Fibroblast of upper back skin (primary cell): ENCODE measurements around the gene ITGAV.

ENCODE experiments used
- DNase-seq: peaks from one replicate; pipeline ENCODE4 v3.0.0-alpha.2; 2013

Gene ITGAV

GRCh38 chr2:186575856-186576255 is 14.0 kb upstream of the ITGAV start:
- peak; percentile 33 for DNase-seq

GRCh38 chr2:186576614-186577013 is 13.2 kb upstream of the ITGAV start:
- DNase-seq, result peak; percentile 82

GRCh38 chr2:186582698-186583097 is 7.2 kb upstream of the ITGAV start:
- DNase-seq, result no peak

- DNase-seq, result no peak
Observed at GRCh38 chr2:186584053-186584452, 5.8 kb upstream of the ITGAV start.

GRCh38 chr2:186588421-186588820 is 1.4 kb upstream of the ITGAV start:
- DNase-seq, result no peak

GRCh38 chr2:186588940-186589611 is 780 bp upstream of the ITGAV start:
- no peak for DNase-seq

GRCh38 chr2:186590350-186590758 is 498 bp downstream of the ITGAV start:
- peak; percentile 35 for DNase-seq

- peak; percentile 32 for DNase-seq
Observed at GRCh38 chr2:186590759-186591505, 1.1 kb downstream of the ITGAV start.

- DNase-seq, result no peak
Observed at GRCh38 chr2:186591506-186591890, 1.6 kb downstream of the ITGAV start.

- no peak for DNase-seq
Observed at GRCh38 chr2:186592137-186592875, 2.5 kb downstream of the ITGAV start.

- DNase-seq, result no peak
Observed at GRCh38 chr2:186593523-186593922, 3.7 kb downstream of the ITGAV start.

GRCh38 chr2:186594001-186594722 is 4.3 kb downstream of the ITGAV start:
- no peak for DNase-seq

GRCh38 chr2:186595219-186595618 is 5.4 kb downstream of the ITGAV start:
- DNase-seq, result peak; percentile 39

- DNase-seq, result no peak
Observed at GRCh38 chr2:186599186-186599778, 9.4 kb downstream of the ITGAV start.

- peak; percentile 72 for DNase-seq
Observed at GRCh38 chr2:186603286-186603685, 13.4 kb downstream of the ITGAV start.

- DNase-seq, result no peak
Observed at GRCh38 chr2:186605041-186605440, 15.2 kb downstream of the ITGAV start.

- DNase-seq, result no peak
Observed at GRCh38 chr2:186607660-186608324, 17.9 kb downstream of the ITGAV start.

- DNase-seq, result no peak
Observed at GRCh38 chr2:186610785-186611184, 20.9 kb downstream of the ITGAV start.

GRCh38 chr2:186611526-186611925 is 21.7 kb downstream of the ITGAV start:
- DNase-seq, result no peak

GRCh38 chr2:186612026-186612425 is 22.2 kb downstream of the ITGAV start:
- DNase-seq, result no peak

- DNase-seq, result no peak
Observed at GRCh38 chr2:186612555-186613440, 22.9 kb downstream of the ITGAV start.
